Neural progenitor cell (in vitro differentiated cells): Measurements from ENCODE around the gene TSPAN10. TPM values are rescaled to one million over a fixed set of nuclear protein-coding genes. Genes with fewer than 3 reads are reported as not detected.

ENCODE experiments used
- DNase-seq: peaks from one replicate; pipeline ENCODE4 v3.0.0-alpha.2; 2016; ENCODE audit warnings: low spot score
- H2AFZ ChIP-seq: fragments of 200-600 bp; sonication (generic); replicated peaks from 2 replicates; pipeline ENCODE4 v1.6.1; 2016; ENCODE audit warnings: antibody characterized with exemption
- H3F3A ChIP-seq: fragments of 200-600 bp; sonication (generic); 2 replicates; pipeline ENCODE4 v1.6.1; 2016; ENCODE audit warnings: antibody characterized with exemption, low read depth
- H3K27ac ChIP-seq: fragments of 200-600 bp; sonication (generic); 2 replicates; pipeline ENCODE4 v1.5.1; 2016; ENCODE audit warnings: mild to moderate bottlenecking
- H3K27me3 ChIP-seq: fragments of 200-600 bp; sonication (generic); 2 replicates; pipeline ENCODE4 v1.6.1; 2016; ENCODE audit warnings: mild to moderate bottlenecking, moderate library complexity
- H3K36me3 ChIP-seq: fragments of 200-600 bp; sonication (generic); 2 replicates; pipeline ENCODE4 v1.5.1; 2016
- H3K4me1 ChIP-seq: fragments of 200-600 bp; sonication (generic); 2 replicates; pipeline ENCODE4 v1.6.1; 2016; ENCODE audit warnings: mixed run types
- H3K4me2 ChIP-seq: fragments of 200-600 bp; sonication (generic); 2 replicates; pipeline ENCODE4 v1.6.1; 2016
- H3K4me3 ChIP-seq: fragments of 200-600 bp; sonication (generic); 2 replicates; pipeline ENCODE4 v1.5.1; 2016
- H3K79me2 ChIP-seq: fragments of 200-600 bp; sonication (generic); 2 replicates; pipeline ENCODE4 v1.6.1; 2016; ENCODE audit warnings: low read depth
- H3K9ac ChIP-seq: fragments of 200-600 bp; sonication (generic); 2 replicates; pipeline ENCODE4 v1.6.1; 2016
- H3K9me3 ChIP-seq: fragments of 200-600 bp; sonication (generic); 2 replicates; pipeline ENCODE4 v1.5.1; 2016; ENCODE audit warnings: low read depth
- H4K20me1 ChIP-seq: fragments of 200-600 bp; sonication (generic); 2 replicates; pipeline ENCODE4 v1.6.1; 2016; ENCODE audit warnings: low read depth
- H3K27ac Mint-ChIP-seq: 3 replicates; pipeline ENCODE4 v1.8.0; 2021; ENCODE audit warnings: mixed read lengths
- H3K27me3 Mint-ChIP-seq: 2 replicates; pipeline ENCODE4 v1.8.0; 2022; ENCODE audit warnings: low read depth, mild to moderate bottlenecking, inconsistent platforms, moderate library complexity, mixed read lengths; ENCODE audit not compliant: insufficient read depth
- H3K36me3 Mint-ChIP-seq: 3 replicates; pipeline ENCODE4 v1.8.0; 2021; ENCODE audit warnings: mixed read lengths
- H3K4me1 Mint-ChIP-seq: 3 replicates; pipeline ENCODE4 v1.8.0; 2021; ENCODE audit warnings: mixed read lengths
- H3K4me3 Mint-ChIP-seq: 3 replicates; pipeline ENCODE4 v1.8.0; 2021; ENCODE audit warnings: mild to moderate bottlenecking, moderate library complexity, mixed read lengths
- H3K9me3 Mint-ChIP-seq: 3 replicates; pipeline ENCODE4 v1.8.0; 2020; ENCODE audit warnings: mixed read lengths
- EZH2 ChIP-seq: fragments of 200-600 bp; sonication (generic); IDR thresholded peaks from 2 replicates; pipeline ENCODE4 v1.6.1; 2017; ENCODE audit warnings: antibody characterized with exemption, mild to moderate bottlenecking, moderate library complexity
- EZH2phosphoT487 ChIP-seq: fragments of 200-600 bp; sonication (generic); IDR thresholded peaks from 2 replicates; pipeline ENCODE4 v1.6.1; 2017; ENCODE audit warnings: antibody characterized with exemption
- total RNA-seq: library from RNA; depleted of rRNA; stranded (reverse); fragments of >200 nt; gene quantifications from 2 replicates; pipeline ENCODE4 v1.2.3, GENCODE V29; 2015; ENCODE audit warnings: low replicate concordance
- TF ChIP-seq, protein P1 (sequence below): fragments of 200-600 bp; sonication (generic); IDR thresholded peaks from 2 replicates; pipeline ENCODE4 v1.5.1; 2017; ENCODE audit warnings: antibody characterized with exemption, mild to moderate bottlenecking

Gene TSPAN10
- total RNA-seq, 1 donor from 2014 or later, result 2.2 TPM

GRCh38 chr17:81690066-81690465 is 53.1 kb downstream of the TSPAN10 start:
- Histone ChIP-seq H3K27me3 (no peaks in the 10 kb centered on the region), H3K79me2 (peaks cover 16% of the 10 kb centered on the region), H4K20me1 (peaks cover 10% of the 10 kb centered on the region), H3K4me1 (no peaks in the 10 kb centered on the region), H3K9ac (no peak overlapping the region), H2AFZ (no peak overlapping the region), H3K4me2 (no peak overlapping the region), H3K4me3 (no peak overlapping the region), H3F3A (no peaks in the 10 kb centered on the region), H3K9me3 (no peaks in the 10 kb centered on the region), H3K27ac (no peak overlapping the region), H3K36me3 (no peaks in the 10 kb centered on the region)
- Mint-ChIP-seq H3K36me3 (peaks cover 16% of the 10 kb centered on the region), H3K27me3 (peaks cover 7% of the 10 kb centered on the region), H3K4me3 (no peak overlapping the region), H3K9me3 (no peaks in the 10 kb centered on the region), H3K4me1 (peaks cover 6% of the 10 kb centered on the region), H3K27ac (no peak overlapping the region)
- no peak for DNase-seq
- TF ChIP-seq EZH2 (no peak), EZH2phosphoT487 (no peak)
- TF ChIP-seq, protein P1, sequence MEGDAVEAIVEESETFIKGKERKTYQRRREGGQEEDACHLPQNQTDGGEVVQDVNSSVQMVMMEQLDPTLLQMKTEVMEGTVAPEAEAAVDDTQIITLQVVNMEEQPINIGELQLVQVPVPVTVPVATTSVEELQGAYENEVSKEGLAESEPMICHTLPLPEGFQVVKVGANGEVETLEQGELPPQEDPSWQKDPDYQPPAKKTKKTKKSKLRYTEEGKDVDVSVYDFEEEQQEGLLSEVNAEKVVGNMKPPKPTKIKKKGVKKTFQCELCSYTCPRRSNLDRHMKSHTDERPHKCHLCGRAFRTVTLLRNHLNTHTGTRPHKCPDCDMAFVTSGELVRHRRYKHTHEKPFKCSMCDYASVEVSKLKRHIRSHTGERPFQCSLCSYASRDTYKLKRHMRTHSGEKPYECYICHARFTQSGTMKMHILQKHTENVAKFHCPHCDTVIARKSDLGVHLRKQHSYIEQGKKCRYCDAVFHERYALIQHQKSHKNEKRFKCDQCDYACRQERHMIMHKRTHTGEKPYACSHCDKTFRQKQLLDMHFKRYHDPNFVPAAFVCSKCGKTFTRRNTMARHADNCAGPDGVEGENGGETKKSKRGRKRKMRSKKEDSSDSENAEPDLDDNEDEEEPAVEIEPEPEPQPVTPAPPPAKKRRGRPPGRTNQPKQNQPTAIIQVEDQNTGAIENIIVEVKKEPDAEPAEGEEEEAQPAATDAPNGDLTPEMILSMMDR, result no peak

- peaks cover 5% of the 10 kb centered on the region for H4K20me1 ChIP-seq
- no peak overlapping the region for H3K9ac ChIP-seq
- H3K4me1 ChIP-seq, result no peaks in the 10 kb centered on the region
- Mint-ChIP-seq H3K27ac (no peak overlapping the region), H3K9me3 (no peaks in the 10 kb centered on the region), H3K4me3 (no peak overlapping the region), H3K36me3 (peaks cover 16% of the 10 kb centered on the region), H3K4me1 (peaks cover 4% of the 10 kb centered on the region), H3K27me3 (peaks cover 7% of the 10 kb centered on the region)
- H3K79me2 ChIP-seq, result peaks cover 12% of the 10 kb centered on the region
- no peaks in the 10 kb centered on the region for H3K9me3 ChIP-seq
- H2AFZ ChIP-seq, result no peak overlapping the region
- H3F3A ChIP-seq, result no peaks in the 10 kb centered on the region
- H3K27me3 ChIP-seq, result no peaks in the 10 kb centered on the region
- H3K27ac ChIP-seq, result no peak overlapping the region
- H3K4me2 ChIP-seq, result no peak overlapping the region
- no peaks in the 10 kb centered on the region for H3K36me3 ChIP-seq
- no peak for TF ChIP-seq EZH2
- TF ChIP-seq, protein P1, result no peak
- TF ChIP-seq EZH2phosphoT487, result no peak
- no peak for DNase-seq
- H3K4me3 ChIP-seq, result no peak overlapping the region
Measured at GRCh38 chr17:81690549-81690948, 53.6 kb downstream of the TSPAN10 start.

GRCh38 chr17:81691196-81691595 is 54.2 kb downstream of the TSPAN10 start:
- Histone ChIP-seq H3K4me1 (no peaks in the 10 kb centered on the region), H3K9me3 (no peaks in the 10 kb centered on the region), H3K4me3 (no peak overlapping the region), H3K27me3 (no peaks in the 10 kb centered on the region), H3K79me2 (peaks cover 5% of the 10 kb centered on the region), H4K20me1 (no peaks in the 10 kb centered on the region), H3K4me2 (no peak overlapping the region), H3F3A (no peaks in the 10 kb centered on the region), H3K36me3 (no peaks in the 10 kb centered on the region), H3K27ac (no peak overlapping the region), H3K9ac (no peak overlapping the region), H2AFZ (no peak overlapping the region)
- no peak for TF ChIP-seq EZH2phosphoT487
- TF ChIP-seq, protein P1, result no peak
- TF ChIP-seq EZH2, result no peak
- no peak overlapping the region for H3K27ac Mint-ChIP-seq
- no peak for DNase-seq
- H3K36me3 Mint-ChIP-seq, result peaks cover 15% of the 10 kb centered on the region
- H3K4me1 Mint-ChIP-seq, result peaks cover 2% of the 10 kb centered on the region
- H3K27me3 Mint-ChIP-seq, result peaks cover 6% of the 10 kb centered on the region
- no peak overlapping the region for H3K4me3 Mint-ChIP-seq
- H3K9me3 Mint-ChIP-seq, result no peaks in the 10 kb centered on the region

- no peaks in the 10 kb centered on the region for H3K9me3 ChIP-seq
- no peak overlapping the region for H3K27ac ChIP-seq
- H3K4me1 Mint-ChIP-seq, result no peaks in the 10 kb centered on the region
- H3K27me3 ChIP-seq, result no peaks in the 10 kb centered on the region
- no peak overlapping the region for H2AFZ ChIP-seq
- no peak overlapping the region for H3K4me2 ChIP-seq
- H3K4me3 ChIP-seq, result no peak overlapping the region
- H4K20me1 ChIP-seq, result no peaks in the 10 kb centered on the region
- H3K4me3 Mint-ChIP-seq, result no peak overlapping the region
- no peaks in the 10 kb centered on the region for H3F3A ChIP-seq
- peaks cover 1% of the 10 kb centered on the region for H3K79me2 ChIP-seq
- no peak overlapping the region for H3K27ac Mint-ChIP-seq
- no peaks in the 10 kb centered on the region for H3K36me3 ChIP-seq
- DNase-seq, result no peak
- no peaks in the 10 kb centered on the region for H3K9me3 Mint-ChIP-seq
- H3K9ac ChIP-seq, result no peak overlapping the region
- H3K36me3 Mint-ChIP-seq, result peaks cover 13% of the 10 kb centered on the region
- TF ChIP-seq, protein P1, result no peak
- TF ChIP-seq EZH2phosphoT487 (no peak), EZH2 (no peak)
- no peaks in the 10 kb centered on the region for H3K4me1 ChIP-seq
- peaks cover 5% of the 10 kb centered on the region for H3K27me3 Mint-ChIP-seq
Measured at GRCh38 chr17:81691608-81692007, 54.6 kb downstream of the TSPAN10 start.
